Body of pancreas (tissue), 4 donors: ENCODE measurements around the gene PCYT2. TPM values are rescaled to one million over a fixed set of nuclear protein-coding genes. Genes with fewer than 3 reads are reported as not detected.
A peak's percentile ranks its signal among the peaks of the same experiment; 100 is the strongest.

Experiments
- ATAC-seq: fragments of 150-250 bp; one replicate; pipeline ENCODE4 v1.9.1; 2016
- DNase-seq, 4 donors: peaks; one replicate each; pipeline ENCODE4 v3.0.0-alpha.2; 2019
- H3K27ac ChIP-seq, 4 donors: fragments of 200-600 bp; sonication (generic); 1 replicate in 3 of 4; 2 replicates in 1 of 4; pipeline versions ENCODE4 v1.5.1 to v1.6.1; 2016 to 2019; ENCODE audit warnings: mild to moderate bottlenecking in 1 of 4, mixed read lengths in 1 of 4, moderate library complexity in 1 of 4
- H3K27me3 ChIP-seq, 2 donors: fragments of 200-600 bp; sonication (generic); one replicate each; pipeline ENCODE4 v1.6.0; 2016; ENCODE audit warnings: mild to moderate bottlenecking in 1 of 2
- H3K36me3 ChIP-seq, 2 donors: fragments of 200-600 bp; sonication (generic); replicated peaks in 1 of 2; 2 replicates each; pipeline ENCODE4 v1.5.1; 2016; ENCODE audit warnings: low read depth in 2 of 2; ENCODE audit not compliant: insufficient read depth in 1 of 2
- H3K4me1 ChIP-seq: fragments of 200-600 bp; sonication (generic); one replicate; pipeline ENCODE4 v1.6.0; 2016
- H3K4me3 ChIP-seq, 2 donors: fragments of 200-600 bp; sonication (generic); 1 replicate in 1 of 2; 2 replicates in 1 of 2; pipeline ENCODE4 v1.5.1; 2016 to 2019
- H3K9me3 ChIP-seq, 3 donors: fragments of 200-600 bp; sonication (generic); 1 replicate in 2 of 3; 2 replicates in 1 of 3; pipeline ENCODE4 v1.5.1; 2016
- POLR2A ChIP-seq, 3 donors: fragments of 450-650 bp; IDR thresholded peaks; one replicate each; pipeline ENCODE4 v1.6.1; 2016; ENCODE audit warnings: antibody characterized with exemption in 3 of 3, mild to moderate bottlenecking in 2 of 3
- WGBS, 2 donors: methylation state at CpG; one replicate each; pipeline ENCODE4 v1.1.5; 2017; 5-methylcytosine and 5-hydroxymethylcytosine counted together
- intact Hi-C: fragments of 100-400 bp; cut with DNase I; formaldehyde crosslinking; loops from one replicate; pipeline ENCODE4 v1.15.1; 2023
- total RNA-seq, 2 donors: library from RNA; depleted of rRNA; stranded (reverse); fragments of >200 nt; gene quantifications; one replicate each; pipeline ENCODE4 v1.1.0, GENCODE V29; 2016
- TF ChIP-seq, protein P1 (sequence below), 7 experiments: fragments of 450-650 bp in 4 of 7; fragments of 200-600 bp in 3 of 7; sonication (generic) in 3 of 7; IDR thresholded peaks; one replicate each; pipeline ENCODE4 v1.5.1; 2016 to 2019; ENCODE audit warnings: antibody characterized with exemption in 7 of 7

Gene PCYT2
- total RNA-seq, 2 donors from 2014 or later = 13.0 to 25.1 TPM

DNA sequence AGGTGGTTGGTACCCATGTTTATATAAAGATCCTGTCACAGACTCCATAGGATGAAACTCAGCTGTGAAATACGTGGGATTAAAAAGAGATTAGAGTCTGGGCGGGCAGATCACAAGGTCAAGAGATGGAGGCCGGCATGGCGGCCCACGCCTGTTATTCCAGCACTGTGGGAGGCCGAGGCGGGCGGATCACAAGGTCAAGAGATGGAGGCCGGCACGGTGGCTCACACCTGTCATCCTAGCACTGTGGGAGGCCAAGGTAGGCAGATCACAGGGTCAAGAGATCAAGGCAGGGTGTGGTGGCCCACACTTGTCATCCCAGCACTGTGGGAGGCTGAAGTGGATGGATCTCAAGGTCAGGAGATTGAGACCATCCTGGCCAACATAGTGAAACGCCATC, 15.8 kb downstream of the PCYT2 start:
- intact Hi-C loops = no loop called here
- Histone ChIP-seq H3K4me3 (no peak overlapping the region), H3K36me3 (peaks cover 4% of the 10 kb centered on the region in 2 donors), H3K27me3 (no peaks in the 10 kb centered on the region), H3K27ac (no peak overlapping the region), H3K4me1 (peaks cover 16% of the 10 kb centered on the region), H3K9me3 (no peaks in the 10 kb centered on the region)
- WGBS, 2 donors = 85 to 89% methylated on average over 11 of the region's 11 CpGs
- TF ChIP-seq, protein P1, sequence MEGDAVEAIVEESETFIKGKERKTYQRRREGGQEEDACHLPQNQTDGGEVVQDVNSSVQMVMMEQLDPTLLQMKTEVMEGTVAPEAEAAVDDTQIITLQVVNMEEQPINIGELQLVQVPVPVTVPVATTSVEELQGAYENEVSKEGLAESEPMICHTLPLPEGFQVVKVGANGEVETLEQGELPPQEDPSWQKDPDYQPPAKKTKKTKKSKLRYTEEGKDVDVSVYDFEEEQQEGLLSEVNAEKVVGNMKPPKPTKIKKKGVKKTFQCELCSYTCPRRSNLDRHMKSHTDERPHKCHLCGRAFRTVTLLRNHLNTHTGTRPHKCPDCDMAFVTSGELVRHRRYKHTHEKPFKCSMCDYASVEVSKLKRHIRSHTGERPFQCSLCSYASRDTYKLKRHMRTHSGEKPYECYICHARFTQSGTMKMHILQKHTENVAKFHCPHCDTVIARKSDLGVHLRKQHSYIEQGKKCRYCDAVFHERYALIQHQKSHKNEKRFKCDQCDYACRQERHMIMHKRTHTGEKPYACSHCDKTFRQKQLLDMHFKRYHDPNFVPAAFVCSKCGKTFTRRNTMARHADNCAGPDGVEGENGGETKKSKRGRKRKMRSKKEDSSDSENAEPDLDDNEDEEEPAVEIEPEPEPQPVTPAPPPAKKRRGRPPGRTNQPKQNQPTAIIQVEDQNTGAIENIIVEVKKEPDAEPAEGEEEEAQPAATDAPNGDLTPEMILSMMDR (IDR thresholded peaks at IDR 0.05) = no peak
- no peak for DNase-seq
- ATAC-seq = no peak

- WGBS, 2 donors = 0 to 1% methylated on average over 1 to 40 of the region's 40 CpGs
- Histone ChIP-seq H3K36me3 (peaks cover 6 to 13% of the 10 kb centered on the region in 2 donors), H3K27ac (peak overlapping the region; percentile 63 to 96 (median 90))
These were observed 20.0 kb downstream of the PCYT2 start for GRCh38 chr17:81891303-81891552.

GRCh38 chr17:81890447-81891302, 20.5 kb downstream of the PCYT2 start:
- TF ChIP-seq POLR2A (IDR thresholded peaks at IDR 0.05) = no peak
- TF ChIP-seq, protein P1 (IDR thresholded peaks at IDR 0.05) = no peak
- intact Hi-C loops = no loop called here
- no peaks in the 10 kb centered on the region for H3K27me3 ChIP-seq
- peaks cover 6 to 13% of the 10 kb centered on the region in 2 donors for H3K36me3 ChIP-seq
- H3K27ac ChIP-seq = peak overlapping the region; percentile 63 to 96 (median 90)
- 0 to 6% methylated on average over 1 to 69 of the region's 69 CpGs for WGBS, 2 donors
- peak overlapping the region; percentile 31 to 85 for H3K4me3 ChIP-seq
- peaks cover 26% of the 10 kb centered on the region for H3K4me1 ChIP-seq
- peak; percentile 1 for ATAC-seq
- no peaks in the 10 kb centered on the region for H3K9me3 ChIP-seq
- DNase-seq = no peak

More at GRCh38 chr17:81891303-81891552, 20.0 kb downstream of the PCYT2 start:
- no peaks in the 10 kb centered on the region for H3K9me3 ChIP-seq
- no peak for ATAC-seq
- no peak for TF ChIP-seq POLR2A (IDR thresholded peaks at IDR 0.05)
- TF ChIP-seq, protein P1 (IDR thresholded peaks at IDR 0.05) = no peak
- peak overlapping the region; percentile 31 to 85 for H3K4me3 ChIP-seq
- intact Hi-C loops = no loop called here
- H3K27me3 ChIP-seq = no peaks in the 10 kb centered on the region
- peaks cover 26% of the 10 kb centered on the region for H3K4me1 ChIP-seq
- DNase-seq = no peak

GRCh38 chr17:81889602-81890001, 21.6 kb downstream of the PCYT2 start:
- no peak overlapping the region for H3K4me3 ChIP-seq
- intact Hi-C loops = no loop called here
- peaks cover 6 to 15% of the 10 kb centered on the region in 2 donors for H3K36me3 ChIP-seq

More at GRCh38 chr17:81889602-81890001, 21.6 kb downstream of the PCYT2 start:
- Histone ChIP-seq H3K4me1 (peaks cover 26% of the 10 kb centered on the region), H3K27me3 (no peaks in the 10 kb centered on the region), H3K9me3 (no peaks in the 10 kb centered on the region), H3K27ac (no peak overlapping the region)
- no peak for DNase-seq
- 93% methylated on average over 9 of the region's 9 CpGs for WGBS, 2 donors
- no peak for ATAC-seq
- TF ChIP-seq, protein P1 (IDR thresholded peaks at IDR 0.05) = no peak
- no peak for TF ChIP-seq POLR2A (IDR thresholded peaks at IDR 0.05)
